Endothelial cell of umbilical vein (primary cell): ENCODE measurements around the gene NOS2. TPM values are rescaled to one million over a fixed set of nuclear protein-coding genes. Genes with fewer than 3 reads are reported as not detected.
A peak's percentile ranks its signal among the peaks of the same experiment; 100 is the strongest.

ENCODE experiments used
- BruUV-seq: library from RNA; stranded (reverse); fragments of 400-500 nt; replicated peaks from 2 replicates; lab custom pipeline; 2021; lab: Mats Ljungman, UMichigan
- CTCF ChIA-PET: fragments of 300-600, 350-600 bp; sonication (Branson Sonifier 250); formaldehyde crosslinking; loops from one replicate; lab custom pipeline; 2021; ENCODE audit warnings: antibody characterized with exemption, inconsistent platforms; lab: Charles Lee
- POLR2A ChIA-PET: fragments of 300-600, 350-600 bp; sonication (Branson Sonifier 250); formaldehyde crosslinking; loops from one replicate; lab custom pipeline; 2021; ENCODE audit warnings: antibody characterized with exemption, inconsistent platforms; lab: Charles Lee
- DNase-seq: peaks from one replicate; pipeline ENCODE4 v3.0.0-alpha.2; 2011; ENCODE audit warnings: low read depth, low spot score
- FAIRE-seq: peaks from 2 replicates; lab custom pipeline; 2011; peaks lifted over from hg19 to GRCh38; lab: Jason Lieb, UNC
- H2AFZ ChIP-seq: 2 replicates; pipeline ENCODE4 v1.6.0; 2012; ENCODE audit warnings: low read depth, low read length, control low read depth, inconsistent platforms
- H3K27ac ChIP-seq: 2 replicates; pipeline ENCODE4 v1.5.1; 2011; ENCODE audit warnings: low read depth, mild to moderate bottlenecking, control low read depth, low read length, moderate library complexity; ENCODE audit not compliant: insufficient read depth
- H3K27me3 ChIP-seq, 2 experiments: 2 replicates each; pipeline versions ENCODE4 v1.6.0 to v1.6.1; 2011; ENCODE audit warnings: low read length in 2 of 2, mixed read lengths in 1 of 2; ENCODE audit not compliant: control insufficient read depth in 2 of 2, insufficient read depth in 2 of 2
- H3K36me3 ChIP-seq, 2 experiments: 2 replicates in 1 of 2; 3 replicates in 1 of 2; pipeline ENCODE4 v1.5.1; 2011; ENCODE audit warnings: low read length in 2 of 2, mild to moderate bottlenecking in 1 of 2, moderate library complexity in 1 of 2; ENCODE audit not compliant: control insufficient read depth in 2 of 2, insufficient read depth in 2 of 2; ENCODE audit errors: extremely low read depth in 1 of 2
- H3K4me1 ChIP-seq: 3 replicates; pipeline ENCODE4 v1.5.1; 2011; ENCODE audit warnings: mild to moderate bottlenecking, low read length; ENCODE audit not compliant: control insufficient read depth, insufficient read depth; ENCODE audit errors: extremely low read depth
- H3K4me2 ChIP-seq: 2 replicates; pipeline ENCODE4 v1.6.1; 2011; ENCODE audit warnings: low read length, control low read depth, mixed read lengths; ENCODE audit not compliant: insufficient read depth
- H3K4me3 ChIP-seq, 3 experiments: fragments of 200-600 bp in 1 of 3; sonication (generic), shearing (Covaris generic) in 1 of 3; replicated peaks in 1 of 3; 2 replicates each; pipeline ENCODE4 v1.5.1; 2011 to 2016; ENCODE audit warnings: control low read depth in 3 of 3, low read length in 3 of 3, mild to moderate bottlenecking in 2 of 3, inconsistent platforms in 1 of 3, low read depth in 1 of 3, moderate library complexity in 1 of 3; ENCODE audit not compliant: insufficient read depth in 1 of 3
- H3K79me2 ChIP-seq: 2 replicates; pipeline ENCODE4 v1.6.0; 2012; ENCODE audit warnings: low read length, inconsistent platforms; ENCODE audit not compliant: control insufficient read depth, insufficient read depth
- H3K9ac ChIP-seq: replicated peaks from 2 replicates; pipeline ENCODE3; 2011; ENCODE audit warnings: low read length, control low read depth; ENCODE audit not compliant: insufficient read depth; ENCODE audit errors: extremely low read depth
- H3K9me1 ChIP-seq: replicated peaks from 3 replicates; pipeline ENCODE4 v1.6.0; 2011; ENCODE audit warnings: mild to moderate bottlenecking, low read length; ENCODE audit not compliant: control insufficient read depth, insufficient read depth; ENCODE audit errors: extremely low read depth
- H3K9me3 ChIP-seq: replicated peaks from 2 replicates; pipeline ENCODE4 v1.5.1; 2012; ENCODE audit warnings: low read length, inconsistent platforms; ENCODE audit not compliant: control insufficient read depth, insufficient read depth
- H4K20me1 ChIP-seq: replicated peaks from 2 replicates; pipeline ENCODE3; 2011; ENCODE audit warnings: mild to moderate bottlenecking, low read length; ENCODE audit not compliant: control insufficient read depth, insufficient read depth; ENCODE audit errors: extremely low read depth
- EZH2 ChIP-seq: IDR thresholded peaks from 2 replicates; pipeline ENCODE4 v1.6.1; 2012; ENCODE audit warnings: borderline replicate concordance, low read depth, mild to moderate bottlenecking, moderate library complexity, low read length, inconsistent platforms; ENCODE audit not compliant: severe bottlenecking
- FOS ChIP-seq: IDR thresholded peaks from 2 replicates; pipeline ENCODE4 v1.6.1; 2011; ENCODE audit warnings: mild to moderate bottlenecking, low read length, moderate library complexity, borderline replicate concordance; ENCODE audit not compliant: insufficient read depth
- GATA2 ChIP-seq: IDR thresholded peaks from 2 replicates; pipeline ENCODE4 v1.7.0; 2011; ENCODE audit warnings: low read depth, mild to moderate bottlenecking, moderate library complexity, mixed read lengths, low read length; ENCODE audit not compliant: insufficient read length, insufficient read depth
- JUN ChIP-seq: IDR thresholded peaks from 2 replicates; pipeline ENCODE4 v1.6.1; 2011; ENCODE audit warnings: borderline replicate concordance, low read depth; ENCODE audit not compliant: insufficient read length, insufficient read depth
- MYC ChIP-seq: IDR thresholded peaks from one replicate; pipeline ENCODE4 v1.6.1; 2011; ENCODE audit warnings: mild to moderate bottlenecking, low read depth, low read length
- POLR2A ChIP-seq: IDR thresholded peaks from 2 replicates; pipeline ENCODE4 v1.6.1; 2012; ENCODE audit warnings: low read depth, mild to moderate bottlenecking, control low read depth, low read length
- dilution Hi-C: fragments of 300-500 bp; cut with MboI; formaldehyde crosslinking; loops from one replicate; pipeline ENCODE4 v1.15.0; 2019; ENCODE audit warnings: low sequenced_read_pairs; ENCODE audit not compliant: extremely low pct_ligation_motif_present
- intact Hi-C: fragments of 100-400 bp; cut with micrococcal nuclease; formaldehyde crosslinking; loops from one replicate; pipeline ENCODE4 v1.10.0; 2022
- polyA plus RNA-seq, 4 experiments: library from polyadenylated mRNA; depleted of rRNA in 3 of 4; stranded (reverse) in 3 of 4; unstranded in 1 of 4; fragments of >200 nt; gene quantifications; 2 replicates each; pipeline versions ENCODE4 v1.2.1 to v1.2.3, GENCODE V29; 2011 to 2012; ENCODE audit warnings: missing spikeins in 1 of 4
- total RNA-seq: library from RNA; stranded (reverse); gene quantifications from 2 replicates; pipeline ENCODE4 v1.2.3, GENCODE V29; 2021
- TF ChIP-seq, protein P1 (sequence below): IDR thresholded peaks from 2 replicates; pipeline ENCODE4 v1.6.1; 2011; ENCODE audit not compliant: insufficient read depth, insufficient read length
- TF ChIP-seq, protein P2 (sequence below), 2 donors: IDR thresholded peaks; 1 replicate in 1 of 2; 2 replicates in 1 of 2; pipeline ENCODE4 v1.5.1; 2011; ENCODE audit warnings: low read length in 2 of 2, mild to moderate bottlenecking in 2 of 2, moderate library complexity in 2 of 2, control low read depth in 1 of 2, inconsistent platforms in 1 of 2, low read depth in 1 of 2; ENCODE audit not compliant: insufficient read depth in 1 of 2; ENCODE audit errors: extremely low read depth in 1 of 2

The NOS2 gene
- total and polyA plus RNA-seq, 2 donors (not counting 3 experiments of a cell fraction or from before 2014, with no cell fraction given), result 0.01 TPM; not detected in 1

DNA sequence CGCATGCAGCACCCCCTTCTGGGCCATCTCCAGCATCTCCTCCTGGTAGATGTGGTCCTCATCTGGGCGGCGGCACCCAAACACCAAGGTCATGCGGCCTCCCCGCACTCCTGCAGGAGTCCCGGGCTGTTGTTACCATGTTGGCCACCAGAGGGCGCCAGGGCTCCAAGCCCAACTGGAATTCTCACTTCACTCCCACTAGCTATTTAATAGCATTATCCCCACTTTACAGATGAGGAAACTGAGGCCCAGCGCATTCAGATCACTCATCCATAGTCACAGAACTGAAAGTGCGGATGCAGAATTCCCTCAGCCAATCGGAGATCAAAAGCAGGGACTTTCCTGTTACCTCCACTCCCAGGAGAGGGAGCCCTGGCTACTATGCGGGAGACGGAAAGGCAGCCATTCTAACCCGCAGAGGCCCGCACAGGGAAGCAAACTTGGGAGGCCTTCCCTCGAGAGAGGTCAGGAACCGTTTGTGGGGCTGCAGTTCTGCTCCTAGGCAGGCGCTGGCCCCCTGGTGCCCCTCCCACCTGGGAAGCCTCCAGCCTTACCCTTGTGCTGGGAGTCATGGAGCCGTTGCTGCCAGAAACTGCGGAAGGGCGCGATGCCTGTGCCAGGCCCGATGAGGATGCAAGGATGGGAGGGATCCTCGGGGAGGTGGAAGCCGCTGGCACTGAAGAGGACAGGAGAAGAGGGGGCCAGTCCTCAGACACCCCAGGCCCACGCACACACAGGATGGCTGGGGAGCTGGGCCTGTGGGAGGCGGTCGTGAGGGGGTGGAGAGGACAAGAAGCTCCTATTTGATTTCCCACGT lies 40.1 kb downstream of the NOS2 start:
- Histone ChIP-seq H3K9me3 (no peaks in the 10 kb centered on the region), H3K9me1 (no peaks in the 10 kb centered on the region), H3K4me2 (no peak overlapping the region), H3K79me2 (no peaks in the 10 kb centered on the region), H3K27me3 (no peaks in the 10 kb centered on the region), H3K36me3 (no peaks in the 10 kb centered on the region), H3K9ac (no peak overlapping the region), H4K20me1 (no peaks in the 10 kb centered on the region), H2AFZ (no peak overlapping the region), H3K4me1 (no peaks in the 10 kb centered on the region), H3K4me3 (no peak overlapping the region), H3K27ac (no peak overlapping the region)
- BruUV-seq, result no TSS peak
- ChIA-PET POLR2A (no interaction called here), CTCF (interaction anchor here (0.6 to 8.3 kb wide), 26 partner anchors 9 to 587 kb away, joined by 3 to 286 read pairs (median 4); partner anchors contain the start of genes LYRM9 and TNFAIP1)
- dilution Hi-C loops, result no loop called here
- DNase-seq (peak; percentile 38), FAIRE-seq (peak; percentile 63)
- TF ChIP-seq GATA2, result no peak
- TF ChIP-seq, protein P1, sequence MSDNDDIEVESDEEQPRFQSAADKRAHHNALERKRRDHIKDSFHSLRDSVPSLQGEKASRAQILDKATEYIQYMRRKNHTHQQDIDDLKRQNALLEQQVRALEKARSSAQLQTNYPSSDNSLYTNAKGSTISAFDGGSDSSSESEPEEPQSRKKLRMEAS, result no peak
- no peak for TF ChIP-seq MYC
- no peak for TF ChIP-seq JUN
- no peak for TF ChIP-seq POLR2A
- no peak for TF ChIP-seq FOS
- TF ChIP-seq EZH2, result no peak
- TF ChIP-seq, protein P2, sequence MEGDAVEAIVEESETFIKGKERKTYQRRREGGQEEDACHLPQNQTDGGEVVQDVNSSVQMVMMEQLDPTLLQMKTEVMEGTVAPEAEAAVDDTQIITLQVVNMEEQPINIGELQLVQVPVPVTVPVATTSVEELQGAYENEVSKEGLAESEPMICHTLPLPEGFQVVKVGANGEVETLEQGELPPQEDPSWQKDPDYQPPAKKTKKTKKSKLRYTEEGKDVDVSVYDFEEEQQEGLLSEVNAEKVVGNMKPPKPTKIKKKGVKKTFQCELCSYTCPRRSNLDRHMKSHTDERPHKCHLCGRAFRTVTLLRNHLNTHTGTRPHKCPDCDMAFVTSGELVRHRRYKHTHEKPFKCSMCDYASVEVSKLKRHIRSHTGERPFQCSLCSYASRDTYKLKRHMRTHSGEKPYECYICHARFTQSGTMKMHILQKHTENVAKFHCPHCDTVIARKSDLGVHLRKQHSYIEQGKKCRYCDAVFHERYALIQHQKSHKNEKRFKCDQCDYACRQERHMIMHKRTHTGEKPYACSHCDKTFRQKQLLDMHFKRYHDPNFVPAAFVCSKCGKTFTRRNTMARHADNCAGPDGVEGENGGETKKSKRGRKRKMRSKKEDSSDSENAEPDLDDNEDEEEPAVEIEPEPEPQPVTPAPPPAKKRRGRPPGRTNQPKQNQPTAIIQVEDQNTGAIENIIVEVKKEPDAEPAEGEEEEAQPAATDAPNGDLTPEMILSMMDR (IDR thresholded peaks at IDR 0.05; ENCODE audit: extremely low read depth in 1 of 2, insufficient read depth in 1 of 2, low read depth in 1 of 2, low read length in 2 of 2), result peak; percentile 75 to 84
- intact Hi-C loops, result loop anchor here (1.0 kb wide), 2 partner anchors 120 to 491 kb away; no protein-coding TSS in a partner anchor
